ENCODE measurements around the gene CAVIN1. TPM values are rescaled to one million over a fixed set of nuclear protein-coding genes. Genes with fewer than 3 reads are reported as not detected.

Gene CAVIN1
- total and polyA plus RNA-seq, 8 donors, result 11.5 to 42.6 (median 24.2) TPM

DNA sequence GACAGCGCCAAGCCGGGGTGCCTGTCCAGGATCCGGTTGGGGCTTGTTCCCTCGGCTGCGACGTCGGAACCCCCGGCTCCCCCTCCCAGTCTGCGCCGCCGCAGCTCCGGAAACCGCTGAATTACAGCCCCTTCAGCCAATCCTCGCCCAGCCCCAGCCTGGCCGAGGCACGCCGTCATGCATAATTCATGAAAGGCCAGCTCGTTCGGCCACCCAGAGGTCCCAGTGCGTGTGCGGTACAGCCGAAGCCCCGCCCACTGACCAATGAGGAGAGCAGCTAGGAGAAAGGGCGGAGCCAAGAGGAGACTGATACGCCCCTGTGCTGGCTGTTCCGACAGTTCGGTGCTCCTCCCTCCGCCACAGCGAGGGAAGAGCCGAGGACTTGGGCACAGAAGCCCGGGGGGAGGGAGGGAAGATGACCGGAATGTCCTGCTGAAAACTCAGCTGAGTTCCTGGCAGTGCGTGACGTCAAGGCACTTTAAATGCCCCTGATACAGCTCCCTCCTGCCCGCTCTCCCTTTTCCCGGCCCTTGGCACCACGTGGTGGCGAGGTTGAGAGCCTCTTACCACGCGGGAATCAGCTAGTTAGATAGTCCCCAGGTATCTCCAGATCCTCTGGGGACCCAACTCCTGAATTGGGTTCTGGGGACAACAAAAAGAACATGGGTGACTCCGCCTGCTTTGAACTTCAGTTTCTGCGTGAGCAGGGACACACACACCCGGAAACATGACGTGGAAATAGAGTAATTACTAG, 34.5 kb downstream of the CAVIN1 start, which contains the start of gene STAT3:
STAT3 (minus strand) TSS at position 62 of the 754 bp plus-strand sequence. CDS start 39,926 bp downstream, outside the sequence.
- TF ChIP-seq, protein P1, sequence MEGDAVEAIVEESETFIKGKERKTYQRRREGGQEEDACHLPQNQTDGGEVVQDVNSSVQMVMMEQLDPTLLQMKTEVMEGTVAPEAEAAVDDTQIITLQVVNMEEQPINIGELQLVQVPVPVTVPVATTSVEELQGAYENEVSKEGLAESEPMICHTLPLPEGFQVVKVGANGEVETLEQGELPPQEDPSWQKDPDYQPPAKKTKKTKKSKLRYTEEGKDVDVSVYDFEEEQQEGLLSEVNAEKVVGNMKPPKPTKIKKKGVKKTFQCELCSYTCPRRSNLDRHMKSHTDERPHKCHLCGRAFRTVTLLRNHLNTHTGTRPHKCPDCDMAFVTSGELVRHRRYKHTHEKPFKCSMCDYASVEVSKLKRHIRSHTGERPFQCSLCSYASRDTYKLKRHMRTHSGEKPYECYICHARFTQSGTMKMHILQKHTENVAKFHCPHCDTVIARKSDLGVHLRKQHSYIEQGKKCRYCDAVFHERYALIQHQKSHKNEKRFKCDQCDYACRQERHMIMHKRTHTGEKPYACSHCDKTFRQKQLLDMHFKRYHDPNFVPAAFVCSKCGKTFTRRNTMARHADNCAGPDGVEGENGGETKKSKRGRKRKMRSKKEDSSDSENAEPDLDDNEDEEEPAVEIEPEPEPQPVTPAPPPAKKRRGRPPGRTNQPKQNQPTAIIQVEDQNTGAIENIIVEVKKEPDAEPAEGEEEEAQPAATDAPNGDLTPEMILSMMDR (IDR thresholded peaks at IDR 0.05), result no peak
- no peaks in the 10 kb centered on the region for H3K27me3 ChIP-seq
- H3K4me3 ChIP-seq, result peak within 1 kb of the TSS; percentile 62 to 98 (median 89)
- H3K27ac ChIP-seq, result peak within 1 kb of the TSS; percentile 96 to 100 (median 99)
- intact Hi-C loops (cut with DNase I), result no loop called here
- peak; percentile 87 for FAIRE-seq
- ATAC-seq, result peak; percentile 89 to 93 (median 90)
- H3K9me3 ChIP-seq, result no peaks in the 10 kb centered on the region
- no peaks in the 10 kb centered on the region for H3K36me3 ChIP-seq
- H3K4me1 ChIP-seq, result peaks cover 5 to 33% (median 27%) of the 10 kb centered on the region in 3 donors
- DNase-seq, result peak; percentile 100
- 0 to 1% methylated on average over 42 to 43 of the region's 44 CpGs for WGBS, 2 donors

DNA sequence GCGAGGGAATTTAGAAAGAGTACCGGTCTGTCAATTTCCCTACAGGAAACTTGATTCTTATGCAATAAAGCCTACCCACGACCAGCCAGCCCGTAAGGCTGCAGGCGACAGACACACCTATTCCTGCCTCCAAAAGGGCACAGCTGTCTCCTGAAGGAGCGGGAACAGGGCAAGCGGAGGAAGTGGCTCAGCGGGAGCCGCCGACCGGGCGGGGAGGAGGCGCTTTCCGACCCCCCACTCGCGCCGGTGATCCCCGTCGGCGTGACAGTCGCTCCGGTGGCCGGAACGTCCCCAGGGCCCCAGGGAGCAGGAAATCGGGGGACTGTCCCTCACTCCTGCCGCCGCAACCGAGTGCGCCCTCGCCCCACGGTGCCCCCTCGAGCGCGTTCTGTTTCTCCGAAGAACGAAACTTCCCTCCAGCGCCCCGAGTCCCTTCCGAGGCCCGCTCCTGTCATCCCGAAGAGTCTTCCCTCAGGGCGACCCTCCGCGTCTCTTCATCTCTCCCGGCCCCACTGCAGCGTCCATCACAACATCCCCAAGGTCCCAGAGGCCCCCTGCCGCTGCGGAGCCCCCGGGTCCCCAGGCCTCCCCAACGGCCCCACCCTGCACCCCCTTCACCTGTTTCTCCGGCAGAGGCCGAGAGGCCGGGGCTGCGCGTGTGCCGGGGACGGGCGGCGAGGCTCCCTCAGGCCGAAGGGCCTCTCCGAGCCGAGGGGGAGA, 35.2 kb downstream of the CAVIN1 start:
- TF ChIP-seq, protein P1 (IDR thresholded peaks at IDR 0.05), result no peak
- 0% methylated on average over 51 to 62 of the region's 62 CpGs for WGBS, 2 donors
- ATAC-seq, result peak; percentile 42 to 61 (median 54)
- peak overlapping the region; percentile 96 to 100 (median 99) for H3K27ac ChIP-seq
- no peaks in the 10 kb centered on the region for H3K27me3 ChIP-seq
- no peaks in the 10 kb centered on the region for H3K9me3 ChIP-seq
- intact Hi-C loops (cut with DNase I), result no loop called here
- H3K4me1 ChIP-seq, result peaks cover 5 to 39% (median 27%) of the 10 kb centered on the region in 3 donors
- DNase-seq, result peak; percentile 56 to 81 (median 67)
- FAIRE-seq, result no peak
- peak overlapping the region; percentile 62 to 98 (median 89) for H3K4me3 ChIP-seq
- no peaks in the 10 kb centered on the region for H3K36me3 ChIP-seq

DNA sequence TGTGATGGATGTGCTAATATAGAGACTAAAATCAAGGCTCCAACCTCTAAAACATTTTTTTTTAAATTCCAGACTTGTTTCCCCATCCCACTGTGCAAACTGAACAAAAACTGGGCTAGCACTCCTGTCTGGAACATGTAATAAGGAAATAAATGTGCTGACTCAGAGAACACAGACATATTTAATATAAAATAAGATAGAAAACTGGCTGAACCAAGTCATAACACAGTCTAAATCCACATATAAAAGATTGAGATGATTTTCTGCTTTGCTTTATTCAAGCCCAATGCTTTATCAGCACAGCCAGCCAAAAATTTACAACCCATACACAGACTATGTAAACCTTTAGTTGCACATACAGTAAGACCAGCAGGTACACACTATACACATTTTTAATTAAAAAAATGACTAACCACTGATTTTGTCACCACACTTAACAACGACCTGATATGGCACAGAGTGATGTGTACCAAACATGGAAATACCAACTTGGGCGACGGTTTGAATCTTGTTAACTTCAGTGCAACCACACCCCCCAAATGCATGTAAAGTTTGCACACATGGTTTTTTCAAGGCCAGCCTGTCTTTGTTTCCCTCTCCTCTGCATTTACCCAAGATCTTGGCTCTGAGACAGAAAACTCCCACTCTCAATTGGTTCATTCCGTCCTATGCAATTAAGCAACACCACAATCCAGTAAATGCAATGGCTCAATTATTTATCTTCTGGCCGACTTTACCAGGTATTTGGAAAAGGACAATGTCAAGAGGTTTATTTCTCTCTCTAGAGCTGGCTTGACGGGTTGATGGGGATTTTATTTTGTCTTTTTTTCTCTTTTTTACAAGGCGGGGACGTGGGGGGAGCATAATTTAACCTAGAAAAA, 36.0 kb downstream of the CAVIN1 start:
- Histone ChIP-seq H3K27me3 (no peaks in the 10 kb centered on the region), H3K4me1 (peaks cover 5 to 45% (median 32%) of the 10 kb centered on the region in 3 donors), H3K9me3 (no peaks in the 10 kb centered on the region), H3K36me3 (no peaks in the 10 kb centered on the region), H3K4me3 (peak overlapping the region; percentile 62 to 98 (median 89)), H3K27ac (peak overlapping the region; percentile 96 to 100 (median 99))
- TF ChIP-seq, protein P1 (IDR thresholded peaks at IDR 0.05), result no peak
- DNase-seq, result peak in 2 of 6 donors; percentile 38 to 51
- peak in 2 of 4 donors; percentile 5 for ATAC-seq
- 1 to 2% methylated on average over 8 of the region's 8 CpGs for WGBS, 2 donors
- no peak for FAIRE-seq
- intact Hi-C loops (cut with DNase I), result no loop called here

DNA sequence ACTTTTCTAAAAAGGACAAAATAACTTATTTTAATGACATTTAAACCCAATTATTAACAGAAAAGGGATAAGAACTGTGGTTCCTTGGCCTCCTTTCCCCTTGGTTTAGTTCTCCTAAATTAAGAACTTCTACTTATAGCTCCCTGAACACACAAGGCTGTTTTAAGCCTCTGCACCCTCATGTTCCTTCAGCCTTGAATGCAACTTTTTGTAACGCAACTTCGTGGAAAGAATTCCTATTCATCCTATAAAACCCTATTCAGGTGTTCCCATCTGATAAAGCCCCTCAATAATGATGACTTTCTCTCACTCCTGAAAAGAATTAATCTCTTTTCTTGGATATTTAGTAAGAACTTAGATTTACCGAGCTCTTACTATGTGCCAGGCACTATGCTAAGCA, 41.2 kb downstream of the CAVIN1 start:
- intact Hi-C loops (cut with DNase I), result no loop called here
- no peak for FAIRE-seq
- Histone ChIP-seq H3K27ac (no peak overlapping the region), H3K27me3 (no peaks in the 10 kb centered on the region), H3K4me3 (no peak overlapping the region), H3K9me3 (no peaks in the 10 kb centered on the region), H3K36me3 (no peaks in the 10 kb centered on the region), H3K4me1 (peaks cover 27 to 66% (median 49%) of the 10 kb centered on the region in 3 donors)
- 69 to 78% methylated on average over 3 of the region's 3 CpGs for WGBS, 2 donors
- no peak for ATAC-seq
- no peak for DNase-seq
- TF ChIP-seq, protein P1 (IDR thresholded peaks at IDR 0.05), result no peak
